RWPE2 (cell line): ENCODE measurements around the gene GTF2IRD1.
"Not testable (repeated sequence)": the region's sequence is repeated elsewhere in the genome, so short reads cannot be mapped to it uniquely, and the experiment has no call there.

ENCODE experiments used
- ATAC-seq: fragments of 200-7000 bp; cut with Tn5 transposase; 3 replicates; pipeline ENCODE4 v1.9.1; 2021; ENCODE audit warnings: low read depth
- DNase-seq: peaks from one replicate; pipeline ENCODE4 v3.0.0-alpha.2; 2020; ENCODE audit warnings: low spot score
- H3K27ac ChIP-seq: fragments of 450-650 bp; 2 replicates; pipeline ENCODE4 v1.5.1; 2017; ENCODE audit warnings: mild to moderate bottlenecking; ENCODE audit not compliant: poor library complexity, severe bottlenecking
- H3K27me3 ChIP-seq: fragments of 250-450 bp; sonication (Bioruptor Pico); 2 replicates; pipeline ENCODE4 v1.5.1; 2021; ENCODE audit warnings: mild to moderate bottlenecking, moderate library complexity; ENCODE audit not compliant: insufficient read depth, poor library complexity, severe bottlenecking
- H3K36me3 ChIP-seq: fragments of 250-450 bp; sonication (Bioruptor Pico); 2 replicates; pipeline ENCODE4 v1.5.1; 2020; ENCODE audit warnings: low read depth, mild to moderate bottlenecking, moderate library complexity
- H3K4me1 ChIP-seq: fragments of 250-450 bp; sonication (Bioruptor Pico); 2 replicates; pipeline ENCODE4 v1.5.1; 2021; ENCODE audit warnings: mild to moderate bottlenecking, moderate library complexity; ENCODE audit not compliant: insufficient read depth, poor library complexity, severe bottlenecking
- H3K4me3 ChIP-seq: fragments of 250-450 bp; sonication (Bioruptor Pico); 2 replicates; pipeline ENCODE4 v1.5.1; 2021; ENCODE audit warnings: mild to moderate bottlenecking, moderate library complexity; ENCODE audit not compliant: severe bottlenecking
- H3K9me3 ChIP-seq: fragments of 250-450 bp; sonication (Bioruptor Pico); 2 replicates; pipeline ENCODE4 v1.5.1; 2021; ENCODE audit warnings: mild to moderate bottlenecking, moderate library complexity; ENCODE audit not compliant: severe bottlenecking
- CTCF ChIP-seq: fragments of 450-650 bp; IDR thresholded peaks from one replicate; pipeline ENCODE4 v1.5.1; 2017; ENCODE audit warnings: mild to moderate bottlenecking, moderate library complexity; ENCODE audit not compliant: poor library complexity, severe bottlenecking

GTF2IRD1 gene

DNA sequence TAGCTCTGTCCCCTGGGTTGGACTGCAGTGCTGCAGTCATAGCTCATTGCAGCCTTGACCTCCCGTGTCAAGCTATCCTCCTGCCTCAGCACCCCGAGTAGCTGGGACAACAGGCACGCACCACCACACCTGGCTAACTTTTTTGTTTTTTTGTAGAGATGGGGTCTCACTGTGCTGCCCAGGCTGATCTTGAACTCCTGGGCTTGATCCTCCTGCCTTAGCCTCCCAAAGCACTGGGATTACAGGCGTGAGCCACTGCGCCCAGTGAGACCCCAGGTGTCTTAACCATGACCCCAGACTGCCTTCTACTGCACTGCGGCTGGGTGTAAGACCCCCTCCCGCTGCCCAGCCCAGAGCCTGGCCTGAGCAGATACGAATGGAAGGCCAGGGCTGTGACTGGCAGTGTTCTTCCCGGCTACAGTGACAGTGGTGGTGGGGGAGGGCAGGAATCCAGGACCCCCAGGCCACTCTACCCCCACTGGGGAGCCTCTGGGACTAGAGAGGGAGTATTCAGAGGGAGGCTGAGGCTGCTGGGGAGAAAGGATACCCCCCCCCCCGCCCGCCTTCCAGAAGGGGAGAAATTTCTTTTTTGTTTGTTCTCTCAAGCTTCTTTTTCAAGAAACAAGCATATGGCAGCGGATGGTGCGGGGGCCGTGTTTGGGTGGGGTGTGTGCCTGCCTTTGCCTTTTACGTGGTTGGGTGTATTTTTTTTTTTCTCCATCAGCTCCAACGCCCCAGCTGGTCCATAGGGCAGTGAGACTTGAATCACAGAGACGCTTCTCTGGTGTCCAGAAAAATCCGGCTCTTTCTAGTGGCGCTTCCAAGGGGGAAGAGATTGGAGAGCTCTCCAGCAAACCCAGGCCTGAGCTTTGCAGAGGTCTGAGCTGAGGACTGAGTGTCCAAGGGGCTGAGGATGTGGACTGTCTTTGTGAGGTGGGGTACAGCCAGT, 36.6 kb downstream of the GTF2IRD1 start:
- no peaks in the 10 kb centered on the region for H3K9me3 ChIP-seq
- no peaks in the 10 kb centered on the region for H3K27me3 ChIP-seq
- DNase-seq (no peak), ATAC-seq (no peak)
- TF ChIP-seq CTCF = no peak
- H3K27ac ChIP-seq = no peak overlapping the region
- no peaks in the 10 kb centered on the region for H3K4me1 ChIP-seq
- H3K4me3 ChIP-seq = no peak overlapping the region
- peaks cover 14% of the 10 kb centered on the region for H3K36me3 ChIP-seq

DNA sequence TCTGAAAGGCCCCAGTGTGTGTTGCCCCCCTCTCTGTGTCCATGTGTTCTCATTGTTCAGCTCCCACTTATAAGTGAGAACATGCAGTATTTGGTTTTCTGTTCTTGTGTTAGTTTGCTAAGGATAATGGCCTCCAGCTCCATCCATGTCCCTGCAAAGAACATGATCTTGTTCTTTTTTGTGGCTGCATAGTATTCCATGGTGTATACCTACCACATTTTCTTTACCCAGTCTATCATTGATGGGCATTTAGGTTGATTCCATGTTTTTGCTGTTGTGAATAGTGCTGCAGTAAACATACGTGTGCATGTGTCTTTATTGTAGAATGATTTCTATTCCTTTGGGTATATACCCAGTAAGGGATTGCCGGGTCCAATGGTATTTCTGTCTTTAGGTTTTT, 37.8 kb downstream of the GTF2IRD1 start:
- H3K36me3 ChIP-seq = peaks cover 14% of the 10 kb centered on the region
- H3K4me3 ChIP-seq, H3K9me3 ChIP-seq, H3K27me3 ChIP-seq, DNase-seq, H3K27ac ChIP-seq, ATAC-seq, H3K4me1 ChIP-seq: not testable (repeated sequence)

DNA sequence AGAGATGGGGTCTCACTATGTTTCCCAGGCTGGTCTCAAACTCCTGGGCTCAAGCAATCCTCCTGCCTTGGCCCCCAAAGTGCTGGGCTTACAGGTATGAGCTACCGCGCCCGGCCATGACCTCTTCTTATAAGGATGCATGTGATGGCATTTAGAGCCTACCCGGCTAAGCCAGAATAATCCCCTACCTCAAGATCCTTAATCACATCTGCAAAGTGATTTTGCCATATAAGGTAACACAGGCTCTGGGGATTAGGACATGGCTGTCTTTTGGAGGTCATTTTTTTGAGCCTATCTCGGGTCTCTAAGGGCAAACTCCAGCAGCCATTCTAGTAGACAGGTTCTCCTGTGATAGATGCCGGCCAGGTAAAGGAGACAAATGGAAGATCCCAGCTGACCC, 39.6 kb downstream of the GTF2IRD1 start:
- no peak overlapping the region for H3K4me3 ChIP-seq
- H3K36me3 ChIP-seq = peaks cover 14% of the 10 kb centered on the region
- no peaks in the 10 kb centered on the region for H3K27me3 ChIP-seq
- ATAC-seq = no peak
- no peak for TF ChIP-seq CTCF
- no peaks in the 10 kb centered on the region for H3K4me1 ChIP-seq
- no peak for DNase-seq
- no peaks in the 10 kb centered on the region for H3K9me3 ChIP-seq
- H3K27ac ChIP-seq = no peak overlapping the region

DNA sequence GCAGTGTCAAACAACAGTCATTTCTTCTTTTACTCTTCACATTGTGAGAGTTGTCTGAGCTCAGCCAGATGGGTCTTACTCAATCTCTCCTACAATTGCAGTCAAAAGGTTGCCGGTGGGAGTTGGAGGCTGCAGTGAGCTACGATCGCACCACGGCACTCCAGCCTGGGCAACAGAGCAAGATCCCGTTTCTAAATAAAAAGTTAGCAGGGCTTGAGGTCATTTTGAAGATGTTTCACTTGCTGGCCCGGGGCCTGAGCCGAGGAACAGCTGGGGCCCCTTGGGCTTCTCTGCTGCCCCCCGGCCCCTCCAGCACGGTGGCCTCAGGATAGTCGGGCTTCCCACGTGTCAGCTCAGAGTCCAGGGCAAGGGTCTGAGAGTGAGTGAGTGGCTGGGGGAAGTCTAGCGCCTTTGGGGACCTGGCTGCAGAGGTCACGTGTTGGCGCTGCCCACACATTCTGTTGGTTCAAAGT, 40.4 kb downstream of the GTF2IRD1 start:
- Histone ChIP-seq H3K27ac (no peak overlapping the region), H3K4me1 (no peaks in the 10 kb centered on the region), H3K4me3 (no peak overlapping the region), H3K36me3 (peaks cover 14% of the 10 kb centered on the region), H3K27me3 (no peaks in the 10 kb centered on the region), H3K9me3 (no peaks in the 10 kb centered on the region)
- DNase-seq (no peak), ATAC-seq (no peak)
- TF ChIP-seq CTCF = no peak

GRCh38 chr7:74495112-74496086, 41.7 kb downstream of the GTF2IRD1 start:
- DNase-seq (no peak), ATAC-seq (no peak)
- Histone ChIP-seq H3K4me3 (no peak overlapping the region), H3K27me3 (no peaks in the 10 kb centered on the region), H3K27ac (no peak overlapping the region), H3K9me3 (no peaks in the 10 kb centered on the region), H3K4me1 (no peaks in the 10 kb centered on the region), H3K36me3 (peaks cover 14% of the 10 kb centered on the region)
- TF ChIP-seq CTCF = no peak
